H7 (cell line): ENCODE results near the gene TSPAN18. TPM values are rescaled to one million over a fixed set of nuclear protein-coding genes. Genes with fewer than 3 reads are reported as not detected.

Experiments
- DNase-seq: peaks from one replicate; pipeline ENCODE4 v3.0.0; 2012
- H3K27me3 ChIP-seq: 2 replicates; pipeline ENCODE4 v1.6.0; 2011; ENCODE audit warnings: mild to moderate bottlenecking, low read length; ENCODE audit not compliant: control insufficient read depth, insufficient read depth
- H3K36me3 ChIP-seq: replicated peaks from 2 replicates; pipeline ENCODE4 v1.5.1; 2011; ENCODE audit warnings: low read length; ENCODE audit not compliant: control insufficient read depth, insufficient read depth
- H3K4me3 ChIP-seq: 2 replicates; pipeline ENCODE4 v1.5.1; 2011; ENCODE audit warnings: low read depth, mild to moderate bottlenecking, control low read depth, low read length, moderate library complexity; ENCODE audit not compliant: insufficient read depth
- total RNA-seq: library from RNA; depleted of rRNA; stranded (reverse); fragments of >200 nt; shearing (Covaris generic); gene quantifications from 2 replicates; pipeline ENCODE4 v1.2.3, GENCODE V29; 2014

Gene TSPAN18
- total RNA-seq, 1 experiment from 2014 or later: 25.7 TPM

DNA sequence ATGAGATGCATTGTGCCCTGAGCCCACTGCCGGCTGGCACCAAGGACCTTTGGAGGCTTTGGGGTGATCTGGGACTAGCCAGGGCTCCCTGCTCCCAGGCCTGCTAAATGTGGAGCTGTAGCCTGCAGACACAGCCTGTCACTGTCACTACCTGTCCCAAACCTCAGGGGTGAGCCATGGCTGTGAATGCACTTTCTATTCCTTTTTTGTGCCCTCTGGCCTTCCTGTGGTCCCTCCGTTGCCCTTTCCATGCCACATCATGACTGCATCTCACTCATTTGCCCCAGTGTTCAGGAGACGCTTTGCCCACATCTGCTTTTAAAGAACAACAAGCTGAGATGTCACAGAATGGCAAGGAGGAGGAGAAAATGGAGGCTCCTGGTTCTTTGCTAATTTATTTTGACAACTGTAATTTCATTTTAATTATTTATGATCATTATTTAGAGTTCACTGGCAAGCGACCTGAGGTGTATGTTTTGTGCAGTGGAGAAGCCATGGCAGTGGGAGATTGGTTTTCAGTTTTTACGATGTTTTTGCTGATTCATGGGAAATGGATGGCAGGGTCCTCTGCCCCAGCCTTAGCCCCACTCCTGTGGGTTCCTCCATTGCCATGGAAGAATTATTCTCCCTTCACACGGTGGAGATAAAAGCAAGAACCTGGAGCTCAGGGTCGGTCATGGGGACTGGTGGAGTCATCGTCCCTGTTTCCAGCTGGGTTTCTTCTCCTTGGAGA, 69.2 kb downstream of the TSPAN18 start:
- H3K27me3 ChIP-seq: no peaks in the 10 kb centered on the region
- no peaks in the 10 kb centered on the region for H3K36me3 ChIP-seq
- H3K4me3 ChIP-seq: no peak overlapping the region
- no peak for DNase-seq

- no peak for DNase-seq
- Histone ChIP-seq H3K27me3 (no peaks in the 10 kb centered on the region), H3K4me3 (no peak overlapping the region), H3K36me3 (no peaks in the 10 kb centered on the region)
Measured at GRCh38 chr11:44797051-44797450, 70.3 kb downstream of the TSPAN18 start.

- Histone ChIP-seq H3K4me3 (no peak overlapping the region), H3K36me3 (no peaks in the 10 kb centered on the region), H3K27me3 (no peaks in the 10 kb centered on the region)
- peak; percentile 85 for DNase-seq
Measured at GRCh38 chr11:44797886-44798606, 71.3 kb downstream of the TSPAN18 start.

DNA sequence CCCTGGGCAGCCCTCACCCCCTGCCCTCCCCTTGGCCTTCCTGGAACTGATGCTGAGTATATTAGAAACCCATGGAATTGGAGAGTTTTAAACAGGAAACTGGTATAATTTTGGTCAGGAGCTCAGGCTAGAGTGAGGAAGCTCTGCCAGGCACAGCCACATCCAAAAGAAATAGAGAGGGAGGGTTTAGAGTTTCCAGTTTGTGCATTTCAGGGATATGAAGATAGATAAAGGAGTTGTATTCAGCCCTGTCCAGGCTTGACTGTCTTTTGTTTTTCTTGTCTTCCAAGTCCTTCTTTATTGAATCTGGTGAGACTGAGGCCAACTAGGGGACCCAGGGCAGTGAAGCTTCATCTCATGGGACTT, 71.8 kb downstream of the TSPAN18 start:
- Histone ChIP-seq H3K36me3 (no peaks in the 10 kb centered on the region), H3K27me3 (no peaks in the 10 kb centered on the region), H3K4me3 (no peak overlapping the region)
- no peak for DNase-seq

DNA sequence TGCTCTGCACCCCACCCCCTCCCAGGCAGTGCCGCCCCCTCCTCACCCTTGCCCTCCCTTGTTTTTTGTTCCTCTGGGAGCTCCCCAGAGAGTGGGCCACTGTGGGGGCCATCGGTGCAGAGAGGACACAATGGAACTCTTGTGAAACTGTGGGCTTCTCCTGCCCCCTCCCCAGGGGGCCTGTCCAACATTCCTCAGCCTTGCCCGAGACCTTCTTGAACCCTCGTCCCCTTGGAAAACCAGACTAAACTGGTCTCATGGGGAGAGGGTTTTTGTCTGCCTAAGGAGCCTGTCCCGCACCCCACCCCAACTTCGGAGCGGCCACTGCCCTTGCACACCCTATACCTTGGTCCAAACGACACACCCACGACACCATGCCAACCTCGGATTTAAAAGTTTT, 72.2 kb downstream of the TSPAN18 start:
- H3K27me3 ChIP-seq: no peaks in the 10 kb centered on the region
- no peak for DNase-seq
- H3K36me3 ChIP-seq: no peaks in the 10 kb centered on the region
- no peak overlapping the region for H3K4me3 ChIP-seq

DNA sequence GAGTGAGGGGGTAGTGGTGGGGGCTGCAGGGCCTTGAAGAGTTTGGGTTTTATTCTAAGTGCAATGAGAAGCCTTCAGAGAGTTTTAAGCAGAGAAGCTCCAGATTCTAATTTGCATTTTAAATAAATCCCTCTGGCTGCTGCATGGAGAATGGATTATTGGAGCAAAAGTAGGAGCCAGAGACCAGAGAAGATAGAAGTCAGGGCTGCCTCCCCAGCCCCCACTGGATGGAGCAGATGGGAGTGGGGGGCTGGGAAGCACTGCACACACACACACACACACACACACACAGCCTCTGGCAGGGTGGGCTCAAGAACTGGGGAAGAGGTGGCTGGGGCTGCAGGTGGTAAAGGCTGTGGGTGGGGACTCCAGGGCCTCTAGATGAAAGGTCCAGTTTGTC, 75.6 kb downstream of the TSPAN18 start:
- no peak overlapping the region for H3K4me3 ChIP-seq
- no peaks in the 10 kb centered on the region for H3K27me3 ChIP-seq
- H3K36me3 ChIP-seq: no peaks in the 10 kb centered on the region
- DNase-seq: no peak

DNA sequence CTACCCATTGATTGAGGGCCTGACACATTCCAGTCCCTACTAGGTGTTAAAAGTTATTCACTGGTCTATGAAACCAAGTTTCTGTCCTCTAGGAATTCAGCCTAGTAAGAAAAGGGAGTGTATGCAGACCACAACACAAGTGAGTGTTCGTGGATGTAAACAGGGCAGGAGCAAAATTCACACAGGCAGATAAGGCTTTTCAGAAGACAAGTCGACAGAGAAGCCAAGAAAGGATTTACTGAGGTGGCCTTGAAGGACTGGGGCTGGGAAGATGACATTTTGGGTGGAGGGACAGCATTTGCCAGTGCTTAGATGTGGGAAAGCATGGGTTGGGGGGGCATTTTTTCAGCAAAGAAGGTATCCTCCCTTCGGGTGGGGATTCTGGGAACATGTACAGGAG, 76.2 kb downstream of the TSPAN18 start:
- H3K4me3 ChIP-seq: no peak overlapping the region
- no peaks in the 10 kb centered on the region for H3K36me3 ChIP-seq
- H3K27me3 ChIP-seq: no peaks in the 10 kb centered on the region
- DNase-seq: no peak

GRCh38 chr11:44804449-44805437, 78.0 kb downstream of the TSPAN18 start:
- Histone ChIP-seq H3K36me3 (no peaks in the 10 kb centered on the region), H3K27me3 (no peaks in the 10 kb centered on the region), H3K4me3 (no peak overlapping the region)
- DNase-seq: peak; percentile 55

GRCh38 chr11:44805596-44805995, 78.8 kb downstream of the TSPAN18 start:
- Histone ChIP-seq H3K27me3 (no peaks in the 10 kb centered on the region), H3K36me3 (no peaks in the 10 kb centered on the region), H3K4me3 (no peak overlapping the region)
- no peak for DNase-seq

DNA sequence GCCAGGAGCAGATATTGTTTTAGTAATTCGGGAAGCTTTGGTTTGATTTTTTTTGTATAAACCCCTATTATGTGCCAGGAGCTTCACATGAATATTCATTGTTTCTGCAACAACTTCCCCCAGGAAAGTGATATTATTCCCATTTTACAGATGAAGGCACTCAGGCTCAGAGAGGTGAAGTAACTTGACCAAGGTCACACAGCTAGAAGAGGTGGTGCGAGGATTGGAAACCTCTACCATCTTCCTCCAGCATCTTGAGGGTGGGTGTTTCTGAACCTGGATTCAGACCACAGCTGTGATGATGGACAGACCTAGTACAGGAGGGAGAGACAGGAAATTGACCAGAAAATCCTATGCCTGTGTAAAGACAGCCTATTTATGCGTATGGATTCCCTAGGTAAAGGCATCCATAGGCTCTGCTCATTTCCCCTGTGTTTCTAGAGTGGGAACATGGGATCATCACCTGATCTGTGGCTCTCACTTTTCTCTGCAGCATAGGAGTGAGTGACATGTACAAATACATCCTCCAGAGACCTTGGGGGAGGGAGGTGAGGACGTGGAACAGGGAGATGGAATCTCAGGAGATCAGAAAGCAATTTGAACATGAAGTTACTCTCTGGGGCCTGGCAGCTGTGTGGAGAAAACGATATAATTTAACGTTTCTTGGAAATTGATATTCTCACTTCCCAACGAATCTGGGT, 81.4 kb downstream of the TSPAN18 start:
- no peak for DNase-seq
- H3K36me3 ChIP-seq: no peaks in the 10 kb centered on the region
- no peaks in the 10 kb centered on the region for H3K27me3 ChIP-seq
- no peak overlapping the region for H3K4me3 ChIP-seq

DNA sequence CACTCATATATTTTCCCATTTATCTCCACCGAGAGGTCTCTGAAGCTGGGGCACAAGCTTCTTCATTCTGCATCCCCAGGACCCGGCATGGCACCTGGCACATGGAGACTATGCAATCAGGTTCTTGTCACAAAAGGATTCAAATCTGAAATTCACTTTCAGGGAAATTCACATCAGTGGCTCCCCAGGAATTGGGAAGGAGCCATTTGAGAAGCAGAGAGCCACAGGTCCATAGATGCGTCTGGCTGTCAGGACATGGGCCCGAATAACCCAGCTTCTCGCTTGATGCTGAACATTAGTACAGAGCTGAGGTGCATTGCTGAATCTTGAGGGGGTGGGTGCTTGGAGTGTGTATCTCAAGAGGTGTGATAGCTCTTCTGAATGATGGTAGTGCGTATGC, 82.5 kb downstream of the TSPAN18 start:
- Histone ChIP-seq H3K4me3 (no peak overlapping the region), H3K27me3 (no peaks in the 10 kb centered on the region), H3K36me3 (no peaks in the 10 kb centered on the region)
- DNase-seq: no peak

DNA sequence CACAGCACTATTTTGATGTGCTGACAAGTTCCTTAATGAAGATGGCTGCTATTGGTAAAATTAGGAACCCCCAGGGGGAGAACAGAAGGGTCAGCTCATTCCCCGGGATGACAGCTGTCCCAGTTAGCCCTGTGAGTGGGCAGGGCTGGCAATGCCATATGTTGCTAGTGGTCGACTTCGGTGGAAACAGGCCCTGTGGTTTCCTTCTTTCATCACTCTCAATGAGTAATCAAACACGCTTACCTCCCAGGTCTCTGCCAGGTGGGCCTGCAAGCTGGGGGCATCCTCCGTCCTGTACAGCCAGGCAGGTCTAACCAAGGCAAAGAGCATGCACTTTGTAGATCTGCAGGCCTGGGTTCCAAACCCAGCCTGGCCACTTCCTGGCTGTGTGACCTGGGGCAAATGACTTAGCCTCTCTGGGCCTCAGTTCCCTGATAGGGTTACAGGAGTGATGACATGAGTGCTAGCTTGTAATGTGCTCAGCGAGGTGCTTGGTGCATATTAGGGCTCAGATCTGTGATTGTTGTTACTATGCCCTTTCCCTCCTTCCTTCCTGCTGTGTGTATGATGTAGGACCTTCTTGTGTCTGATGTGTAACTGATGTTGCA, 85.2 kb downstream of the TSPAN18 start:
- H3K27me3 ChIP-seq: no peaks in the 10 kb centered on the region
- no peaks in the 10 kb centered on the region for H3K36me3 ChIP-seq
- DNase-seq: no peak
- no peak overlapping the region for H3K4me3 ChIP-seq

DNA sequence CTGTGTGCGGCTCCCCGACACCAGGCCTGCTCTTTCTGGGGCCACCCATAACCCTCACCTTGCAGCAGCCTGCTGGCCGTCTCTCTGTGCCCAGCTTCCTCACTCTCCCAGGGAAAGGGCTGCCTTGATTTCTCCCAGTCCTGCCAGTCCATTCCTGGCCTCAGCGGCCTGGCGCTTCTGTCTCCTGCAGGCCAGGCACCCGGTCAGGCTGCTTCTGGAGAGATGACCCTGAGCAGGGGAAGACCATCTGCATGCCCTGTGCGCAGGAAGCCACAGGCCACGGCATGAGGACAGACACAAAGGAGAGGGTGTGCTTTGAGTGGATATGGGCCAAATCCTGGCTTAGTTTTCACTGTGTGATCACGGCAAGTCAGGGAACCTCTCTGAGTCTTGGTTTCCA, 86.2 kb downstream of the TSPAN18 start:
- H3K36me3 ChIP-seq: no peaks in the 10 kb centered on the region
- no peak for DNase-seq
- no peak overlapping the region for H3K4me3 ChIP-seq
- no peaks in the 10 kb centered on the region for H3K27me3 ChIP-seq

- no peaks in the 10 kb centered on the region for H3K27me3 ChIP-seq
- no peak for DNase-seq
- no peaks in the 10 kb centered on the region for H3K36me3 ChIP-seq
- H3K4me3 ChIP-seq: no peak overlapping the region
Measured at GRCh38 chr11:44813401-44813800, 86.6 kb downstream of the TSPAN18 start.
